ENCODE results near the gene RORC.
A peak's percentile ranks its signal among the peaks of the same experiment; 100 is the strongest.

The RORC gene

GRCh38 chr1:151853411-151853943 lies 21.9 kb upstream of the RORC start, which contains the start of gene THEM5:
THEM5 (minus strand) TSS chr1:151853712; CDS start chr1:151853565, 147 bp downstream.
- no peak within 1 kb of the TSS for H2BK15ac ChIP-seq (ENCODE audit: low read depth, poor library complexity, severe bottlenecking)
- WGBS = 88% methylated on average over 5 of the region's 5 CpGs

GRCh38 chr1:151852733-151853132 lies 21.1 kb upstream of the RORC start:
- Histone ChIP-seq H3K14ac (ENCODE audit: low read length in 2 of 2) (peak overlapping the region in 1 of 2 experiments; percentile 51), H3K9me3 (ENCODE audit: control insufficient read depth, low read length) (no peaks in the 10 kb centered on the region), H3K9ac (ENCODE audit: low read length) (no peak overlapping the region), H3K36me3 (ENCODE audit: control insufficient read depth in 1 of 2, insufficient read depth in 2 of 2, low read depth in 1 of 2, low read length in 2 of 2) (no peaks in the 10 kb centered on the region), H4K8ac (ENCODE audit: low read length) (no peak overlapping the region), H3K79me1 (replicated peaks; ENCODE audit: low read length, poor library complexity, severe bottlenecking) (no peaks in the 10 kb centered on the region), H2BK15ac (ENCODE audit: low read depth, poor library complexity, severe bottlenecking) (no peak overlapping the region), H3K4me3 (ENCODE audit: insufficient read depth in 1 of 2, low read depth in 1 of 2, low read length in 2 of 2) (no peak overlapping the region), H2AFZ (ENCODE audit: low read depth, low read length) (no peak overlapping the region), H4K91ac (ENCODE audit: low read length) (no peak overlapping the region), H3K18ac (ENCODE audit: low read depth in 1 of 2, low read length in 2 of 2) (no peak overlapping the region), H2BK12ac (ENCODE audit: low read length in 2 of 2) (no peak overlapping the region), H3K27ac (ENCODE audit: low read length, poor library complexity, severe bottlenecking) (no peak overlapping the region), H2BK120ac (ENCODE audit: low read depth, low read length) (no peak overlapping the region), H3K27me3 (ENCODE audit: control insufficient read depth in 1 of 2, insufficient read depth in 1 of 2, low read length in 2 of 2) (peaks cover 38 to 47% of the 10 kb centered on the region in 2 experiments), H3K4me1 (ENCODE audit: control insufficient read depth, insufficient read depth, low read depth, low read length) (no peaks in the 10 kb centered on the region), H3K23ac (ENCODE audit: low read length in 2 of 2) (no peak overlapping the region), H2BK5ac (ENCODE audit: low read depth, low read length, poor library complexity, severe bottlenecking) (no peak overlapping the region), H3K4ac (ENCODE audit: low read depth in 1 of 2, low read length in 2 of 2) (no peak overlapping the region), H3K4me2 (ENCODE audit: low read length, poor library complexity, severe bottlenecking) (no peak overlapping the region), H2AK5ac (ENCODE audit: low read length, severe bottlenecking) (no peak overlapping the region)
- WGBS = 95% methylated on average over 4 of the region's 4 CpGs
- no peak for DNase-seq

More at GRCh38 chr1:151853411-151853943, 21.9 kb upstream of the RORC start, which contains the start of gene THEM5:
- Histone ChIP-seq H3K23ac (ENCODE audit: low read length in 2 of 2) (no peak within 1 kb of the TSS), H3K14ac (ENCODE audit: low read length in 2 of 2) (peak within 1 kb of the TSS in 1 of 2 experiments; percentile 51), H2AFZ (ENCODE audit: low read depth, low read length) (no peak within 1 kb of the TSS), H3K79me1 (replicated peaks; ENCODE audit: low read length, poor library complexity, severe bottlenecking) (no peaks in the 10 kb centered on the region), H2BK12ac (ENCODE audit: low read length in 2 of 2) (no peak within 1 kb of the TSS), H2AK5ac (ENCODE audit: low read length, severe bottlenecking) (no peak within 1 kb of the TSS), H3K9ac (ENCODE audit: low read length) (no peak within 1 kb of the TSS), H2BK120ac (ENCODE audit: low read depth, low read length) (no peak within 1 kb of the TSS), H4K8ac (ENCODE audit: low read length) (no peak within 1 kb of the TSS), H3K4me2 (ENCODE audit: low read length, poor library complexity, severe bottlenecking) (no peak within 1 kb of the TSS), H3K4me1 (ENCODE audit: control insufficient read depth, insufficient read depth, low read depth, low read length) (no peaks in the 10 kb centered on the region), H3K27me3 (ENCODE audit: control insufficient read depth in 1 of 2, insufficient read depth in 1 of 2, low read length in 2 of 2) (peaks cover 38 to 41% of the 10 kb centered on the region in 2 experiments), H4K91ac (ENCODE audit: low read length) (no peak within 1 kb of the TSS), H3K36me3 (ENCODE audit: control insufficient read depth in 1 of 2, insufficient read depth in 2 of 2, low read depth in 1 of 2, low read length in 2 of 2) (no peaks in the 10 kb centered on the region), H2BK5ac (ENCODE audit: low read depth, low read length, poor library complexity, severe bottlenecking) (no peak within 1 kb of the TSS), H3K18ac (ENCODE audit: low read depth in 1 of 2, low read length in 2 of 2) (no peak within 1 kb of the TSS), H3K27ac (ENCODE audit: low read length, poor library complexity, severe bottlenecking) (no peak within 1 kb of the TSS), H3K4ac (ENCODE audit: low read depth in 1 of 2, low read length in 2 of 2) (no peak within 1 kb of the TSS), H3K9me3 (ENCODE audit: control insufficient read depth, low read length) (no peaks in the 10 kb centered on the region), H3K4me3 (ENCODE audit: insufficient read depth in 1 of 2, low read depth in 1 of 2, low read length in 2 of 2) (no peak within 1 kb of the TSS)
- no peak for DNase-seq

- no peak overlapping the region for H3K18ac ChIP-seq (ENCODE audit: low read depth in 1 of 2, low read length in 2 of 2)
- no peak overlapping the region for H4K91ac ChIP-seq (ENCODE audit: low read length)
- H3K23ac ChIP-seq (ENCODE audit: low read length in 2 of 2) = no peak overlapping the region
- H4K8ac ChIP-seq (ENCODE audit: low read length) = no peak overlapping the region
- H3K4ac ChIP-seq (ENCODE audit: low read depth in 1 of 2, low read length in 2 of 2) = no peak overlapping the region
- H2BK120ac ChIP-seq (ENCODE audit: low read depth, low read length) = no peak overlapping the region
- H3K14ac ChIP-seq (ENCODE audit: low read length in 2 of 2) = no peak overlapping the region
- WGBS = 84% methylated on average over 8 of the region's 8 CpGs
- no peaks in the 10 kb centered on the region for H3K79me1 ChIP-seq (replicated peaks; ENCODE audit: low read length, poor library complexity, severe bottlenecking)
- no peaks in the 10 kb centered on the region for H3K36me3 ChIP-seq (ENCODE audit: control insufficient read depth in 1 of 2, insufficient read depth in 2 of 2, low read depth in 1 of 2, low read length in 2 of 2)
- H2BK12ac ChIP-seq (ENCODE audit: low read length in 2 of 2) = no peak overlapping the region
- H3K4me1 ChIP-seq (ENCODE audit: control insufficient read depth, insufficient read depth, low read depth, low read length) = no peaks in the 10 kb centered on the region
- no peak for DNase-seq
- no peak overlapping the region for H2AFZ ChIP-seq (ENCODE audit: low read depth, low read length)
- H3K4me3 ChIP-seq (ENCODE audit: insufficient read depth in 1 of 2, low read depth in 1 of 2, low read length in 2 of 2) = no peak overlapping the region
- H2AK5ac ChIP-seq (ENCODE audit: low read length, severe bottlenecking) = no peak overlapping the region
- no peak overlapping the region for H2BK5ac ChIP-seq (ENCODE audit: low read depth, low read length, poor library complexity, severe bottlenecking)
- H2BK15ac ChIP-seq (ENCODE audit: low read depth, poor library complexity, severe bottlenecking) = no peak overlapping the region
- peaks cover 38 to 49% of the 10 kb centered on the region in 2 experiments for H3K27me3 ChIP-seq (ENCODE audit: control insufficient read depth in 1 of 2, insufficient read depth in 1 of 2, low read length in 2 of 2)
- no peak overlapping the region for H3K27ac ChIP-seq (ENCODE audit: low read length, poor library complexity, severe bottlenecking)
- no peak overlapping the region for H3K4me2 ChIP-seq (ENCODE audit: low read length, poor library complexity, severe bottlenecking)
- H3K9ac ChIP-seq (ENCODE audit: low read length) = no peak overlapping the region
- no peaks in the 10 kb centered on the region for H3K9me3 ChIP-seq (ENCODE audit: control insufficient read depth, low read length)
Measured at GRCh38 chr1:151851886-151852285, 20.3 kb upstream of the RORC start.

GRCh38 chr1:151849871-151850270 lies 18.3 kb upstream of the RORC start:
- H3K4me2 ChIP-seq (ENCODE audit: low read length, poor library complexity, severe bottlenecking) = no peak overlapping the region
- no peak overlapping the region for H2BK15ac ChIP-seq (ENCODE audit: low read depth, poor library complexity, severe bottlenecking)
- H3K27me3 ChIP-seq (ENCODE audit: control insufficient read depth in 1 of 2, insufficient read depth in 1 of 2, low read length in 2 of 2) = peaks cover 38 to 49% of the 10 kb centered on the region in 2 experiments
- H4K91ac ChIP-seq (ENCODE audit: low read length) = no peak overlapping the region
- H3K79me1 ChIP-seq (replicated peaks; ENCODE audit: low read length, poor library complexity, severe bottlenecking) = no peaks in the 10 kb centered on the region
- H3K4me3 ChIP-seq (ENCODE audit: insufficient read depth in 1 of 2, low read depth in 1 of 2, low read length in 2 of 2) = no peak overlapping the region
- no peak overlapping the region for H2BK120ac ChIP-seq (ENCODE audit: low read depth, low read length)
- no peak for DNase-seq
- H3K4me1 ChIP-seq (ENCODE audit: control insufficient read depth, insufficient read depth, low read depth, low read length) = no peaks in the 10 kb centered on the region
- no peaks in the 10 kb centered on the region for H3K36me3 ChIP-seq (ENCODE audit: control insufficient read depth in 1 of 2, insufficient read depth in 2 of 2, low read depth in 1 of 2, low read length in 2 of 2)
- H3K23ac ChIP-seq (ENCODE audit: low read length in 2 of 2) = no peak overlapping the region
- no peak overlapping the region for H2BK12ac ChIP-seq (ENCODE audit: low read length in 2 of 2)
- no peak overlapping the region for H2AK5ac ChIP-seq (ENCODE audit: low read length, severe bottlenecking)
- no peak overlapping the region for H3K4ac ChIP-seq (ENCODE audit: low read depth in 1 of 2, low read length in 2 of 2)
- H3K9me3 ChIP-seq (ENCODE audit: control insufficient read depth, low read length) = no peaks in the 10 kb centered on the region
- H3K27ac ChIP-seq (ENCODE audit: low read length, poor library complexity, severe bottlenecking) = no peak overlapping the region
- no peak overlapping the region for H2BK5ac ChIP-seq (ENCODE audit: low read depth, low read length, poor library complexity, severe bottlenecking)
- no peak overlapping the region for H3K9ac ChIP-seq (ENCODE audit: low read length)
- H3K14ac ChIP-seq (ENCODE audit: low read length in 2 of 2) = no peak overlapping the region
- no peak overlapping the region for H2AFZ ChIP-seq (ENCODE audit: low read depth, low read length)
- H4K8ac ChIP-seq (ENCODE audit: low read length) = no peak overlapping the region
- H3K18ac ChIP-seq (ENCODE audit: low read depth in 1 of 2, low read length in 2 of 2) = no peak overlapping the region
